Left colon (tissue), 2 donors: ENCODE measurements around the gene DTD1. TPM values are rescaled to one million over a fixed set of nuclear protein-coding genes. Genes with fewer than 3 reads are reported as not detected.

Experiments
- ATAC-seq: fragments of 200-7000 bp; cut with Tn5 transposase; one replicate; pipeline ENCODE4 v1.9.1; 2020; ENCODE audit warnings: mild to moderate bottlenecking, moderate library complexity
- DNase-seq, 2 donors: peaks; one replicate each; pipeline ENCODE4 v3.0.0-alpha.2; 2020
- intact Hi-C, 2 donors: fragments of 100-400 bp; cut with DNase I in 1 of 2; cut with micrococcal nuclease in 1 of 2; formaldehyde crosslinking; loops; one replicate each; pipeline versions ENCODE4 v1.11.2 to v1.14.0; 2022; cut with DNase I, micrococcal nuclease
- total RNA-seq, 2 donors: library from RNA; stranded (reverse); fragmentation: NEBNext Ultra II Directional; extraction: Animal tissue kit (Norgen Biotek cat#: 25700); gene quantifications; one replicate each; pipeline ENCODE4 v1.2.1, GENCODE V29; 2021
- donor health status: DM: no; HTN: no; CAD: no.
- donor health status: DM: yes; HTN: yes; CAD: no.

The DTD1 gene
- total RNA-seq, 2 donors from 2014 or later = 17.1 to 20.8 TPM

DNA sequence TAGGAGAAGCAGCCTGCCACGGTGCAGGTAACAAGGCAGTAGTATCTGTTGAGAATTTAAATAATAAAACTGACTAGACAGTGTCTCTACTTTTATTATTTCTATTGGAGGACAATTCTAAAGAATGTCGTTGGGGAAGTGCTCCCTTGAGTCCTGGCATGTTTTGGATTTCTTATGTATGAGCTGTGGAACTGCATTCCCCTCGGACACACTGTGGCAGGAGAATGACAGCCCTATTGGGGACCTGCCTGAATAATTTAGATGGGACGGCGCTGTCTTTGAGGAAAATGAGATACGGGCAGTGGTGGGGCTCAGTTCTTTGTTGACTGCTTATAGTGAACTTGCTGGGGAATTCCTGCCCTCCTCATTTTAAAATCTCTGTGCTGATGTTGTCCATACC, 223.3 kb downstream of the DTD1 start:
- DNase-seq = no peak
- ATAC-seq = no peak
- intact Hi-C loops = no loop called here

DNA sequence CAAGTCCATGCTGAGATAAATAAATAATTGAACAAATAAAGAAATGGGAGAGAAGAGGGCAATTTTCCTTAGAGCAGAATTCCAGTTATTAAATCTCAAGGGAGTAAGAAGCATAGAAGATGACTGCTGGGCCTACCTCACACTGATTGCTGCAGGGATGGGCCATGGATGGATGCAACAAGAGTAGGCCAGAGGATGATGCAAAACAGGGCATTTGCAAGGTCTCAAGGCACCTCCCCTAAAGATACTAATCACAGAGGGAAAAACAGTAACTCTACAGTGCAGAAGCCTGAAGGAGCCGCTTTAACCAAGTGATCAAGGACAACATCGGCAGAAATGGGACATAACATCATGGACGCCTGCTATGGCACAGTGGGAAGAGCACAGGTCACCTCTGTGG, 224.1 kb downstream of the DTD1 start:
- intact Hi-C loops = no loop called here
- no peak for ATAC-seq
- DNase-seq = no peak

DNA sequence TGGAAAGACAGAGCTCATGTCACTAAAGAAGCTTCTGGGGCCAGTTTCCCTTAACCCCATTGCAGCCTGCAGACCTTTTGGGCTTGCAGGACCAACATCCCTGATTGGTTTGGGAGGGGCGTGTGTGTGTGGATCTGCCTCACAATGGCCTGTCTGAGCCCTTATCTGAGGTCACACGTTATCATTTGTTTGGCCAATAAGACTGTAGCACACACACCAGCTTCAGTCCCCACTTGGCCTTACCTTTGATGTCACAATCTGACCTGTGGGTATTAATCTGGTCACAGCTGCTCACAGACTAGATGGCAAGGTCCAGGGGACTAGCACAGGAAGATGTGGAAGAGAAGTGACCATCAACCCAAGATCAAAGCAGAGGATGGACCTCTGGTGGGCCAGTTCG, 225.6 kb downstream of the DTD1 start, which contains the start of gene SCP2D1:
Gene SCP2D1 (plus strand): TSS at position 301 of the 400 bp plus-strand sequence. CDS start 33 bp downstream, at position 334.
- DNase-seq = no peak
- intact Hi-C loops = no loop called here
- no peak for ATAC-seq

DNA sequence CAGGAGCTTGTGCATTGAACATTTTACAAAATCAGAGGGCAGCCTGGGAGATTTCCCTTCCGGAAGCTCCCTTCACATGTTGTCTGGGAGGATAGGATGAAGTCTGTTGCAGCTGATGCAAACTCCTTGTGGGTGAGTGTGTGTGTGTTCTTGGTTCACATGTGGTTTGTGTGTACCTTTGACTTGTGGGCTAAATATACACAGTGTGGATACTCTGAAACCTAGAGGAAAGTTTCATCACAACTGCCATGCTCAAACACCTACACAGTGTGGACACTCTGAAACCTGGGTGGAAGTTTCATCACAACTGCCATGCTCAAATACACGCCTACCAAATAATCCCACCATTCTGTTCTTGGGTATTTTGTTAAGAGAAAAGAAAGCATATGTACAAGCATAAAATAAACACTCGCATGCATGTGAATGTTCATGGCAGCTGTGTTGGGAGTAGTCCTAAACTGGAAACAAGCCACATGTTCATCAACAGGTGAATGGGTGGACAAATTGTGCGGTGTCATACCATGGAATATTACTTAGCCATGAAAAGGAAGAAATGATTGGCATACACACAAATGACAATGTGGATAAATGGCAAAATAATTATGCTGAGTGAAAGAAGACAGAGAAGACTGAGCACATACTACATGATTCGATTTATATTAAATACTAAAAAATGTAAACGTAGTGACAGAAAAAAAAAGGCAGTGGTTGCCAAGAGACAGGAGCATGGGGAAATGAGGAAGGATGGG, 227.5 kb downstream of the DTD1 start:
- intact Hi-C loops = no loop called here
- no peak for DNase-seq
- ATAC-seq = no peak

Other genes starting within 250 kb of the DTD1 start
- 1 to 10 TPM; 1.6 to 1.8 TPM for gene DZANK1, start 121.0 kb upstream of the DTD1 start, total RNA-seq
- 1 to 10 TPM; 4.5 to 4.7 TPM for gene POLR3F, start 120.7 kb upstream of the DTD1 start, total RNA-seq
- gene RBBP9, start 90.8 kb upstream of the DTD1 start, total RNA-seq = 10 to 100 TPM; 10.4 to 12.6 TPM
- gene SEC23B, start 80.1 kb upstream of the DTD1 start, total RNA-seq = 10 to 100 TPM; 54.1 to 55.5 TPM
- 10 to 100 TPM; 63.0 to 63.3 TPM for gene SMIM26, start 20.6 kb upstream of the DTD1 start, total RNA-seq
- not detected for gene SCP2D1, start 225.7 kb downstream of the DTD1 start, total RNA-seq